ENCODE measurements around the gene TCEANC2. TPM values are rescaled to one million over a fixed set of nuclear protein-coding genes. Genes with fewer than 3 reads are reported as not detected.
A peak's percentile ranks its signal among the peaks of the same experiment; 100 is the strongest.

Gene TCEANC2
- total and polyA plus RNA-seq, 2 experiments from 2014 or later, result 6.0 to 6.3 TPM

- Histone ChIP-seq H3K4me3 (no peak overlapping the region), H4K20me1 (replicated peaks; ENCODE audit: insufficient read depth) (no peaks in the 10 kb centered on the region), H3K36me3 (ENCODE audit: insufficient read depth) (no peaks in the 10 kb centered on the region), H3K79me2 (replicated peaks; ENCODE audit: insufficient read depth) (no peaks in the 10 kb centered on the region), H2AFZ (peak overlapping the region; percentile 85), H3K9me2 (ENCODE audit: insufficient read depth) (no peaks in the 10 kb centered on the region), H3K4me1 (ENCODE audit: insufficient read depth) (peaks cover 9% of the 10 kb centered on the region; the same call in 1 of the 2 replicates), H3K27me3 (ENCODE audit: insufficient read depth) (peaks cover 14% of the 10 kb centered on the region), H3K27ac (ENCODE audit: low read depth) (no peak overlapping the region), H3F3A (replicated peaks; ENCODE audit: low read depth) (no peaks in the 10 kb centered on the region), H3K4me2 (0 out of 2 replicates have a peak overlapping the region, but pooled peaks have one; percentile 51)
- Mint-ChIP-seq H3K27ac (no peak overlapping the region), H3K9me3 (no peaks in the 10 kb centered on the region; the same call in 2 of the 3 replicates), H3K4me3 (no peak overlapping the region), H3K36me3 (ENCODE audit: low read depth) (0 out of 3 replicates have a peak, but pooled peaks cover 4% of the 10 kb centered on the region), H3K4me1 (peaks cover 20% of the 10 kb centered on the region), H3K27me3 (ENCODE audit: insufficient read depth, low read depth, poor library complexity) (peaks cover 18% of the 10 kb centered on the region)
- no peak for ATAC-seq
- DNase-seq (ENCODE audit: low spot score), result no peak
- TF ChIP-seq ETS1 (IDR thresholded peaks at IDR 0.05), result no peak
- TF ChIP-seq EZH2 (IDR thresholded peaks at IDR 0.05; ENCODE audit: low read depth, unreplicated experiment), result no peak
- TF ChIP-seq REST (IDR thresholded peaks at IDR 0.05; ENCODE audit: unreplicated experiment), result no peak
Measured at GRCh38 chr1:54124906-54125305, 71.5 kb downstream of the TCEANC2 start.

- ATAC-seq, result peak; percentile 8; the same call in 2 of the 3 replicates
- H3K27ac Mint-ChIP-seq, result no peak overlapping the region
- DNase-seq (ENCODE audit: low spot score), result no peak
- H3K36me3 ChIP-seq (ENCODE audit: insufficient read depth), result no peaks in the 10 kb centered on the region
- peaks cover 9% of the 10 kb centered on the region; the same call in 1 of the 2 replicates for H3K4me1 ChIP-seq (ENCODE audit: insufficient read depth)
- peaks cover 20% of the 10 kb centered on the region for H3K27me3 Mint-ChIP-seq (ENCODE audit: insufficient read depth, low read depth, poor library complexity)
- H3K27me3 ChIP-seq (ENCODE audit: insufficient read depth), result peaks cover 14% of the 10 kb centered on the region
- no peak overlapping the region for H3K4me3 Mint-ChIP-seq
- no peak overlapping the region for H3K27ac ChIP-seq (ENCODE audit: low read depth)
- H4K20me1 ChIP-seq (replicated peaks; ENCODE audit: insufficient read depth), result no peaks in the 10 kb centered on the region
- H3K9me2 ChIP-seq (ENCODE audit: insufficient read depth), result no peaks in the 10 kb centered on the region
- H3K4me2 ChIP-seq, result no peak overlapping the region
- H2AFZ ChIP-seq, result no peak overlapping the region
- H3K4me3 ChIP-seq, result no peak overlapping the region
- no peaks in the 10 kb centered on the region for H3F3A ChIP-seq (replicated peaks; ENCODE audit: low read depth)
- peaks cover 20% of the 10 kb centered on the region for H3K4me1 Mint-ChIP-seq
- 0 out of 3 replicates have a peak, but pooled peaks cover 4% of the 10 kb centered on the region for H3K36me3 Mint-ChIP-seq (ENCODE audit: low read depth)
- no peaks in the 10 kb centered on the region for H3K79me2 ChIP-seq (replicated peaks; ENCODE audit: insufficient read depth)
- no peaks in the 10 kb centered on the region; the same call in 2 of the 3 replicates for H3K9me3 Mint-ChIP-seq
- TF ChIP-seq CTCF (conservative IDR thresholded peaks at IDR 0.05; ENCODE audit: low read depth in 2 of 2), result peak; percentile 37 to 70; a peak in 3 of 4 replicates
- TF ChIP-seq ETS1 (IDR thresholded peaks at IDR 0.05), result no peak
Measured at GRCh38 chr1:54125386-54126070, 72.1 kb downstream of the TCEANC2 start.
